ENCODE measurements around the gene TCEAL9. TPM values are rescaled to one million over a fixed set of nuclear protein-coding genes. Genes with fewer than 3 reads are reported as not detected.
"Not testable (repeated sequence)": the region's sequence is repeated elsewhere in the genome, so short reads cannot be mapped to it uniquely, and the experiment has no call there.

TCEAL9 gene
- total RNA-seq, 4 donors from 2014 or later, result 18.3 to 64.1 (median 26.5) TPM

GRCh38 chrX:103384672-103385071 lies 28.4 kb downstream of the TCEAL9 start:
- Histone ChIP-seq H3K36me3 (no peaks in the 10 kb centered on the region), H3K4me3 (no peak overlapping the region), H3K9me3 (no peaks in the 10 kb centered on the region), H3K4me1 (no peaks in the 10 kb centered on the region), H3K27me3 (no peaks in the 10 kb centered on the region), H3K27ac (no peak overlapping the region)
- 76% methylated on average over 2 of the region's 2 CpGs; no CpG with 5 or more reads in 1 of the 2 donors for WGBS, 2 donors (ENCODE audit: low coverage in 1 of 2)
- TF ChIP-seq POLR2A (IDR thresholded peaks at IDR 0.05) (no peak), POLR2AphosphoS5 (IDR thresholded peaks at IDR 0.05) (no peak), CTCF (IDR thresholded peaks at IDR 0.05) (no peak), EP300 (IDR thresholded peaks at IDR 0.05; ENCODE audit: low read depth) (no peak)
- DNase-seq, result no peak
- intact Hi-C loops (cut with DNase I; ENCODE audit: low total_unique reads), result no loop called here
- in situ Hi-C loops (cut with MboI; ENCODE audit: low pct_ligation_motif_present in 1 of 4, low pct_unique_long_range_greater_than_20kb in 1 of 4, low sequenced_read_pairs in 3 of 4), result no loop called here

GRCh38 chrX:103385283-103385830 lies 29.1 kb downstream of the TCEAL9 start:
- H3K4me1 ChIP-seq; in situ Hi-C loops (cut with MboI; ENCODE audit: low pct_ligation_motif_present in 1 of 4, low pct_unique_long_range_greater_than_20kb in 1 of 4, low sequenced_read_pairs in 3 of 4); H3K9me3 ChIP-seq; H3K4me3 ChIP-seq; H3K27me3 ChIP-seq; H3K36me3 ChIP-seq; H3K27ac ChIP-seq; intact Hi-C loops (cut with DNase I; ENCODE audit: low total_unique reads); DNase-seq: not testable (repeated sequence)
- 76 to 100% methylated on average over 1 to 5 of the region's 5 CpGs for WGBS, 2 donors (ENCODE audit: low coverage in 1 of 2)

DNA sequence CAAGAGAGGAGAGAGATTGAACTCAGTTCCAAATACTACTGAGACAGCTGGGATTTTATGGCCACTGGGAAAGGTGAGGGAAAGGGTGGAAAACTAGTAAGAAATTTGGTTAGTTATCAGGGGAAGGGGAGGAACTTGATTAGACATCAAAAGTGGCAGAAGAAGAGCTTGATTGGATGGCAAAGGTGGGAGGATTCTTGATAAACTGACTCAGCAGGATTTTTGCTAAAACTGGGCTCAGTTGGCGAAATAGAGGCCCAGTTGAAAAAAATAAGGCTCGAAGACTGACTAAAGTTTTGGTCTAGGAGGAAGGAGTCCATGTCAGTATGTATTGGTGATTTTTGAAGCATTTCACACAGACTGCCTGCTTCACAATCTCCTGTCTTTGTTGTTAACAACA lies 30.0 kb downstream of the TCEAL9 start:
- H3K27ac ChIP-seq, result no peak overlapping the region
- no peak for TF ChIP-seq POLR2AphosphoS5 (IDR thresholded peaks at IDR 0.05)
- no peak for TF ChIP-seq CTCF (IDR thresholded peaks at IDR 0.05)
- TF ChIP-seq POLR2A (IDR thresholded peaks at IDR 0.05), result no peak
- no peak for TF ChIP-seq EP300 (IDR thresholded peaks at IDR 0.05; ENCODE audit: low read depth)
- in situ Hi-C loops (cut with MboI; ENCODE audit: low pct_ligation_motif_present in 1 of 4, low pct_unique_long_range_greater_than_20kb in 1 of 4, low sequenced_read_pairs in 3 of 4), result no loop called here
- H3K9me3 ChIP-seq, result no peaks in the 10 kb centered on the region
- no peaks in the 10 kb centered on the region for H3K27me3 ChIP-seq
- H3K4me3 ChIP-seq, result no peak overlapping the region
- intact Hi-C loops (cut with DNase I; ENCODE audit: low total_unique reads), result no loop called here
- DNase-seq, result no peak
- no peaks in the 10 kb centered on the region for H3K4me1 ChIP-seq
- H3K36me3 ChIP-seq, result no peaks in the 10 kb centered on the region
- WGBS, 2 donors (ENCODE audit: low coverage in 1 of 2), result 85 to 87% methylated on average over 2 of the region's 2 CpGs

- TF ChIP-seq POLR2A (IDR thresholded peaks at IDR 0.05), result no peak
- intact Hi-C loops (cut with DNase I; ENCODE audit: low total_unique reads), result no loop called here
- no peaks in the 10 kb centered on the region for H3K9me3 ChIP-seq
- H3K36me3 ChIP-seq, result no peaks in the 10 kb centered on the region
- no peaks in the 10 kb centered on the region for H3K4me1 ChIP-seq
- 59 to 80% methylated on average over 1 to 3 of the region's 3 CpGs for WGBS, 2 donors (ENCODE audit: low coverage in 1 of 2)
- no peaks in the 10 kb centered on the region for H3K27me3 ChIP-seq
- in situ Hi-C loops (cut with MboI; ENCODE audit: low pct_ligation_motif_present in 1 of 4, low pct_unique_long_range_greater_than_20kb in 1 of 4, low sequenced_read_pairs in 3 of 4), result no loop called here
- DNase-seq, result no peak
- no peak overlapping the region for H3K4me3 ChIP-seq
- H3K27ac ChIP-seq, result no peak overlapping the region
These were observed 37.2 kb downstream of the TCEAL9 start for GRCh38 chrX:103393487-103393886.

DNA sequence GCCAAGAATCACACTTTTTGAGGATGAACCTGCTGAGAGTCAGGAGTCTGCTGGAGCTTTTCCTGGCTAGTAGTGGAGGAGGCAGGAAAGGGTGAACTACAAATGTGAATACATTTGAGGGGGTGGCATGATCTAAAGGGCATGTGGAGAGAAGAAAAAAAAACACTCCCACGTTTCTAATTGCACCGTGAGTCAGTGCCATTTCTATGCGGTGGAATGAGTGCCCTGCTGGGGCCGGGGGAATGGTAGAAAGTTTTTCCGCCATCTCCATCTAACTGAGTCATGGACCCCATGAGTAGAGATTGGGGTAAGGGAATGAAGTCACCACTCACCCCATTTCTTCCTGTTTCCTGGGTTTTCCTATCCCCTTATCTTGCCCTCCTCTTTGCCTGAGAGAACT lies 39.9 kb downstream of the TCEAL9 start:
- Histone ChIP-seq H3K27ac (no peak overlapping the region), H3K27me3 (no peaks in the 10 kb centered on the region), H3K4me1 (no peaks in the 10 kb centered on the region), H3K36me3 (no peaks in the 10 kb centered on the region), H3K9me3 (no peaks in the 10 kb centered on the region), H3K4me3 (no peak overlapping the region)
- WGBS, 2 donors (ENCODE audit: low coverage in 1 of 2), result 70% methylated on average over 5 of the region's 5 CpGs; no CpG with 5 or more reads in 1 of the 2 donors
- intact Hi-C loops (cut with DNase I; ENCODE audit: low total_unique reads), result no loop called here
- no peak for TF ChIP-seq POLR2AphosphoS5 (IDR thresholded peaks at IDR 0.05)
- no peak for TF ChIP-seq POLR2A (IDR thresholded peaks at IDR 0.05)
- TF ChIP-seq CTCF (IDR thresholded peaks at IDR 0.05), result no peak
- no peak for TF ChIP-seq EP300 (IDR thresholded peaks at IDR 0.05; ENCODE audit: low read depth)
- in situ Hi-C loops (cut with MboI; ENCODE audit: low pct_ligation_motif_present in 1 of 4, low pct_unique_long_range_greater_than_20kb in 1 of 4, low sequenced_read_pairs in 3 of 4), result no loop called here
- no peak for DNase-seq

Data from transverse colon (tissue), 4 donors.